Activated T-cell treated with anti-CD3 and anti-CD28 coated beads, Interleukin-2, amount 50 U/mL, for 4 hours (primary cell): ENCODE measurements around the gene LTA. TPM values are rescaled to one million over a fixed set of nuclear protein-coding genes. Genes with fewer than 3 reads are reported as not detected.
"Not testable (repeated sequence)": the region's sequence is repeated elsewhere in the genome, so short reads cannot be mapped to it uniquely, and the experiment has no call there.

Experiments used
- ATAC-seq, 2 donors: fragments of 200-7000 bp; cut with Tn5 transposase; one replicate each; pipeline ENCODE4 v1.10.0; 2021
- DNase-seq: peaks from one replicate; pipeline ENCODE4 v3.0.0-alpha.2; 2020
- H3K27me3 Mint-ChIP-seq: one replicate; pipeline ENCODE4 v1.8.0; 2021; ENCODE audit warnings: low read depth, mixed read lengths
- H3K36me3 Mint-ChIP-seq: one replicate; pipeline ENCODE4 v1.8.0; 2022; ENCODE audit warnings: mixed read lengths; ENCODE audit not compliant: insufficient read depth
- H3K4me1 Mint-ChIP-seq: one replicate; pipeline ENCODE4 v1.8.0; 2021; ENCODE audit warnings: low read depth, mixed read lengths
- H3K4me3 Mint-ChIP-seq: one replicate; pipeline ENCODE4 v1.8.0; 2021; ENCODE audit warnings: mild to moderate bottlenecking, moderate library complexity, mixed read lengths
- H3K9me3 Mint-ChIP-seq: one replicate; pipeline ENCODE4 v1.8.0; 2021; ENCODE audit warnings: mixed read lengths
- total RNA-seq, 3 donors: library from RNA; stranded (reverse); gene quantifications; one replicate each; pipeline ENCODE4 v1.2.1, GENCODE V29; 2021

LTA gene
- total RNA-seq, 3 donors from 2014 or later = 1,238 to 1,641 (median 1,296) TPM

- Mint-ChIP-seq H3K36me3 (peaks cover 30% of the 10 kb centered on the region), H3K9me3 (no peaks in the 10 kb centered on the region), H3K27me3 (no peaks in the 10 kb centered on the region), H3K4me3 (peak overlapping the region; percentile 96), H3K4me1 (peaks cover 76% of the 10 kb centered on the region)
- no peak for DNase-seq
- ATAC-seq = peak in 1 of 2 donors; percentile 1
Observed at GRCh38 chr6:31581434-31582229, 9.5 kb downstream of the LTA start.

DNA sequence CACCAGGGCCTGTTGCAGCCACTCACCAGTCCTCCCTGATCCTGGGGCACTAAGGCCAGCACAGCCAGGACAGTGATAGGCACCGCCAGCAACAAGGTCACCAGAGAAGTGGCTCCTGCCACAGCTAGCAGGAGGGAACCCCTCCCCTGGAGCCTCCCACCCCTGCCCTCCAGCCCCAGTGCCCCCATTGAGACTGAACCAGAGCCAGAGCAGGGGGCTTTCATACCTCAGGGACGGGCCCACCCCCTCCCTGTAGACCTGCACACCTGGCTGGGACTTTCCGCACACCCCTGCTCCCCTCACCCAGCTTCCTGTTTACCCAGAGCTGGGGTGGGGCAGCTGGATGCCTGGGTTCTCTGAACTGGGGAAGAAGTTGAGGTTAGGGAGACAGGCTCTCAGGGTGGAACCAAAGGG, 10.1 kb downstream of the LTA start, which contains the start of gene LTB:
TSS of gene LTB (minus strand) at position 195 of the 414 bp plus-strand sequence. CDS start at position 188, 7 bp downstream.
- peaks cover 78% of the 10 kb centered on the region for H3K4me1 Mint-ChIP-seq
- peak; percentile 3 to 13 for ATAC-seq

DNA sequence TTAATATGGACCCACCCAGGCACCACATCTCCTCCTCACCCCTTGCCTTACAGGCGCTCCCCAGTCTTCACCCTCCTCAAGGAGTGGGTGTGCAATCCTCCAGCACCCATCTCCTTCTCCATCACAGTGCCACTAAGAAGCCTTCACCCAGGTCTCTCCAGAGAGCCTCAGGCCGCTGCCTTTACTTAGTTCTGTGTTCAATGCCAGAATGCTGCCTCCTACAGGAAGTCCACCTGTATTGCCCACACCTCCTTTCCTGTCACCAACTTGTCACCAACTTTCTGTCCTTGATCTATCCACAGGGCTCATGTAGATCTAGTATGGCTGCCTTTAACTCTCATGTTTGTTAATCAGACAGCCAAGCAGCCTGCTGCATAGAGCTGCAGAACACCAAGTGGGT, 13.4 kb downstream of the LTA start:
- Mint-ChIP-seq H3K27me3 (no peaks in the 10 kb centered on the region), H3K4me3 (peak overlapping the region; percentile 47)
- no peak for ATAC-seq

More for the DNA sequence above, 10.1 kb downstream of the LTA start, which contains the start of gene LTB:
- peak within 1 kb of the TSS; percentile 96 for H3K4me3 Mint-ChIP-seq
- H3K27me3 Mint-ChIP-seq = no peaks in the 10 kb centered on the region
- H3K9me3 Mint-ChIP-seq = no peaks in the 10 kb centered on the region
- peak; percentile 61 for DNase-seq
- peaks cover 24% of the 10 kb centered on the region for H3K36me3 Mint-ChIP-seq

DNA sequence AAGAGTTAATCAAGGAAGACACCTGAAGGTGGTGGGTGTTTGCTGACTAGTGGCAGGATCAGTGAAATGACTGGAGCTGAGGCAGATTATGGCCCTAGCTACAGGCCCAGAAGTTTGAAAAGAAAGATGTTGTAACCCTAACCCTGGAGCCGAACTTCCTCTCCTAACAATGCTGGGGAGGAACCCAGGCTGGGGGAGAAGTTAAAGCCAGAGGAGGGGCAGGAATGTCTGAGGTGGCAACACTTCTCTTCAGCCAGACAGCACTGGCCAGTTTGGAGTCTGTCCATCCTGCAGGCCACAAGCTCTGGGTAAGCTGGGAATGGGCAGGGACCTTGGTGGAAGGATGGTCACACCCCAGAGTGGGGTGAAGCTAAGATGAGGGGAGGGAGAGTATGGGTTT, 13.9 kb downstream of the LTA start, which contains the start of gene LST1:
TSS of gene LST1 (plus strand) at position 270 of the 400 bp plus-strand sequence. CDS start 1,023 bp downstream, outside the sequence.
- DNase-seq (no peak), ATAC-seq (no peak)
- Mint-ChIP-seq H3K4me3 (peak within 1 kb of the TSS; percentile 74), H3K9me3 (no peaks in the 10 kb centered on the region), H3K27me3 (no peaks in the 10 kb centered on the region), H3K4me1 (peaks cover 76% of the 10 kb centered on the region), H3K36me3 (peaks cover 9% of the 10 kb centered on the region)

More for the DNA sequence above, 13.4 kb downstream of the LTA start:
- no peak for DNase-seq
- Mint-ChIP-seq H3K4me1 (peaks cover 77% of the 10 kb centered on the region), H3K36me3 (peaks cover 10% of the 10 kb centered on the region), H3K9me3 (no peaks in the 10 kb centered on the region)

GRCh38 chr6:31586599-31587281, 14.7 kb downstream of the LTA start:
- Mint-ChIP-seq H3K4me3 (peak overlapping the region; percentile 74), H3K4me1 (peaks cover 76% of the 10 kb centered on the region), H3K9me3 (no peaks in the 10 kb centered on the region), H3K27me3 (no peaks in the 10 kb centered on the region), H3K36me3 (peaks cover 7% of the 10 kb centered on the region)
- DNase-seq (no peak), ATAC-seq (peak in 1 of 2 donors; percentile 16)

- Mint-ChIP-seq H3K4me3 (peak overlapping the region; percentile 80), H3K36me3 (peaks cover 5% of the 10 kb centered on the region), H3K9me3 (no peaks in the 10 kb centered on the region), H3K27me3 (no peaks in the 10 kb centered on the region), H3K4me1 (peaks cover 73% of the 10 kb centered on the region)
- no peak for DNase-seq
- peak; percentile 61 to 67 for ATAC-seq
Observed at GRCh38 chr6:31587791-31588777, 16.0 kb downstream of the LTA start.

DNA sequence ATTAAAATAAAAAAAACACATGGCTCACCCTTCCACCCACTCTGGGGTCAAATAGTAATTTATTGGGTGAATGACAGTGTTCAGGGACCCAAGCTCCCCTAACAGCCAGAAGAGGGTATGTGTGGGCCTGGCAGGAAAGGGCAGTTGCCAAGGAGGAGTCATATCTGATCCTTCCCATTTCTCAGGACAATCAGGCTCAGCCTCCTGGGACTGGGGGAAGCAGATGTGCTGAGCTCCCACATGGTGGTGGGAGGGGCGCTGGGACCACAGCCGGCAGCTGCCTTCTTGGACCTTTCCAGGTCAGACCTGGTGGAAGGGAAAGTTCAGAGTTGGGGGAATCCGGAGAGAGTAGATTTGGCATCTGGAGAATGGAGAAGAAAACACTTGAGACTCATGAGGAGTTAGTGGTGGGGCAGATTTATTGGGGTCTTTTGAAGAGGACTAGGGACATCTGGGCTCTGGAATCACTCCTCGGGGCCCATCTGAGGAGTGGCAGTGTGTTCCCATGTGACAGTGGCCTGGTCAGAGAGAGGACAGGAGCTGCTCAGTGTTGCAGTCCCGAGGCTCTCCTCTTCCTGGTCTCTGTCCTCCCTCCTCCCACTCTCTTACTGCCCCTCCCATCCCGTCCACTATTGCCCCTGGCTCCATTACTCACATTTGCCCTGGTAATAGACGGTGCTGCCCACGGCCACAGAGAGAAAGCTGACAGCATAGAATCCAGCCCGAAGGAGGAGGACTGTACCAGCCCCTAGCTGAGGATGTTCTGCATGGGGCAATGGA, 17.0 kb downstream of the LTA start:
- peaks cover 5% of the 10 kb centered on the region for H3K36me3 Mint-ChIP-seq
- ATAC-seq (no peak), DNase-seq (no peak)
- H3K4me3 Mint-ChIP-seq = peak overlapping the region; percentile 31
- H3K4me1 Mint-ChIP-seq = peaks cover 72% of the 10 kb centered on the region
- no peaks in the 10 kb centered on the region for H3K27me3 Mint-ChIP-seq
- H3K9me3 Mint-ChIP-seq = no peaks in the 10 kb centered on the region

DNA sequence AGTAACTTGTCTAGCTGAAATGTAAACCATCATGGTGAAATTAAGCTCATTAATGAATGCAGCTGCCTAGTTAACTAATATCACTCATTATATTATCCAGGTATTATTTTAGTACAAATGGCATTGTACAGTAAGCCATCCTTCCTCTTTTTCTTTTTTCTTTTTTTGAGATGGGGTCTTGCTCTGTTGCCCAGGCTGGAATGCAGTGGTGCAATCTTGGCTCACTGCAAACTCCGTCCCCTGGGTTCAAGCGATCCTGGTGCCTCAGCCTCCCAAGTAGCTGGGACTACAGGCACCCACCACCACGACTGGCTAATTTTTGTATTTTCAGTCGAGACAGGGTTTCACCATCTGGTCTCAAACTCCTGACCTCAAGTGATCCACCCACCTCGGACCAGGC, 18.6 kb downstream of the LTA start:
- not testable (repeated sequence) for H3K36me3 Mint-ChIP-seq, H3K4me3 Mint-ChIP-seq, H3K9me3 Mint-ChIP-seq, H3K27me3 Mint-ChIP-seq, ATAC-seq, DNase-seq
- peaks cover 62% of the 10 kb centered on the region for H3K4me1 Mint-ChIP-seq

- H3K36me3 Mint-ChIP-seq = peaks cover 5% of the 10 kb centered on the region
- no peaks in the 10 kb centered on the region for H3K27me3 Mint-ChIP-seq
- DNase-seq = no peak
- peaks cover 59% of the 10 kb centered on the region for H3K4me1 Mint-ChIP-seq
- peak in 1 of 2 donors; percentile 11 for ATAC-seq
- H3K4me3 Mint-ChIP-seq = peak overlapping the region; percentile 63
- no peaks in the 10 kb centered on the region for H3K9me3 Mint-ChIP-seq
Observed at GRCh38 chr6:31592396-31592771, 20.3 kb downstream of the LTA start.

- no peak overlapping the region for H3K4me3 Mint-ChIP-seq
- peak; percentile 38 for DNase-seq
- H3K4me1 Mint-ChIP-seq = peaks cover 46% of the 10 kb centered on the region
- no peaks in the 10 kb centered on the region for H3K27me3 Mint-ChIP-seq
- peak; percentile 75 to 81 for ATAC-seq
- no peaks in the 10 kb centered on the region for H3K9me3 Mint-ChIP-seq
- H3K36me3 Mint-ChIP-seq = no peaks in the 10 kb centered on the region
Observed at GRCh38 chr6:31597006-31597405, 24.9 kb downstream of the LTA start.

DNA sequence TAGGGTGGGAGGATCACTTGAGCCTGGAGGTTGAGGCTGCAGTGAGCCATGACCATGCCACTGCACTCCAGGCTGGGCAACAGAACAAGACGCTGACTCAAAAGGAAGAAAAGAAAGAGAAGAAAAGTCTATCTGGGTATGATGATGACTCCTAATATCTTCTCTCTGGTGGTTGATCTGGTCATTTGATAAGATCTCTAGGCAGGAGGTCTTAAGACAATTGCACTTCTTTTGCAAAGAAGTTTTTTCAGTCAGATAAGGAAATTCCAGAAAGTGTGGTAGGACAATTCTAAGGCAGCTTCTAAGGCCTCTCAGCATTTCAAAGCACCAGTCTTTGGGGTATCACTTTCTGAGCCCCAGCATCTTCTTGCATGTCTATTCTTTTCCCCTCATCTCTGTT, 35.2 kb downstream of the LTA start:
- no peaks in the 10 kb centered on the region for H3K4me1 Mint-ChIP-seq
- H3K9me3 Mint-ChIP-seq = no peaks in the 10 kb centered on the region
- H3K36me3 Mint-ChIP-seq = no peaks in the 10 kb centered on the region
- no peaks in the 10 kb centered on the region for H3K27me3 Mint-ChIP-seq
- no peak for DNase-seq
- no peak for ATAC-seq
- no peak overlapping the region for H3K4me3 Mint-ChIP-seq

- ATAC-seq (no peak), DNase-seq (no peak)
- H3K4me1 Mint-ChIP-seq = peaks cover 5% of the 10 kb centered on the region
- no peak overlapping the region for H3K4me3 Mint-ChIP-seq
- no peaks in the 10 kb centered on the region for H3K27me3 Mint-ChIP-seq
- H3K36me3 Mint-ChIP-seq = no peaks in the 10 kb centered on the region
- H3K9me3 Mint-ChIP-seq = no peaks in the 10 kb centered on the region
Observed at GRCh38 chr6:31609519-31610406, 37.7 kb downstream of the LTA start.
